Activated B cell treated with CpG ODN at 0.5 μM for 24 hours (primary cell): ENCODE measurements around the gene ING5. TPM values are rescaled to one million over a fixed set of nuclear protein-coding genes. Genes with fewer than 3 reads are reported as not detected.
"Not testable (repeated sequence)": the region's sequence is repeated elsewhere in the genome, so short reads cannot be mapped to it uniquely, and the experiment has no call there.

Experiments
- ATAC-seq: fragments of 200-7000 bp; cut with Tn5 transposase; one replicate; pipeline ENCODE4 v1.10.0; 2021; ENCODE audit warnings: low read depth, mild to moderate bottlenecking, moderate library complexity
- CTCF ChIA-PET: fragments of 350-600 bp; sonication (Branson Sonifier 250); formaldehyde crosslinking; loops from one replicate; lab custom pipeline; 2021; ENCODE audit warnings: antibody characterized with exemption; lab: Charles Lee
- POLR2A ChIA-PET: fragments of 350-600 bp; sonication (Branson Sonifier 250); formaldehyde crosslinking; loops from one replicate; lab custom pipeline; 2021; ENCODE audit warnings: antibody characterized with exemption; lab: Charles Lee
- DNase-seq: peaks from one replicate; pipeline ENCODE4 v3.0.0; 2022
- H3K27ac Mint-ChIP-seq: one replicate; pipeline ENCODE4 v1.8.0; 2020; ENCODE audit warnings: mixed read lengths
- H3K27me3 Mint-ChIP-seq: one replicate; pipeline ENCODE4 v1.8.0; 2021; ENCODE audit warnings: mixed read lengths
- H3K36me3 Mint-ChIP-seq: one replicate; pipeline ENCODE4 v1.8.0; 2021; ENCODE audit warnings: low read depth, mixed read lengths
- H3K4me1 Mint-ChIP-seq: one replicate; pipeline ENCODE4 v1.8.0; 2021; ENCODE audit warnings: mixed read lengths
- H3K4me3 Mint-ChIP-seq: one replicate; pipeline ENCODE4 v1.8.0; 2020; ENCODE audit warnings: mild to moderate bottlenecking, mixed read lengths
- H3K9me3 Mint-ChIP-seq: one replicate; pipeline ENCODE4 v1.8.0; 2020; ENCODE audit warnings: mixed read lengths
- CTCF ChIP-seq: fragments of 200-600 bp; IDR thresholded peaks from one replicate; pipeline ENCODE4 v1.8.0; 2022; ENCODE audit warnings: antibody characterized with exemption, mild to moderate bottlenecking
- intact Hi-C: fragments of 100-400 bp; cut with micrococcal nuclease; formaldehyde crosslinking; loops from one replicate; pipeline ENCODE4 v1.15.1; 2024
- total RNA-seq: library from RNA; stranded (reverse); gene quantifications from 2 replicates; pipeline ENCODE4 v1.2.3, GENCODE V29; 2022

Gene ING5
- total RNA-seq, 1 donor from 2014 or later, result 61.1 TPM

- no peak for TF ChIP-seq CTCF
- CTCF ChIA-PET, result no interaction called here
- Mint-ChIP-seq H3K27me3 (no peaks in the 10 kb centered on the region), H3K36me3 (peaks cover 23% of the 10 kb centered on the region), H3K4me3 (no peak overlapping the region), H3K4me1 (peaks cover 36% of the 10 kb centered on the region), H3K27ac (no peak overlapping the region), H3K9me3 (no peaks in the 10 kb centered on the region)
- no peak for ATAC-seq
- intact Hi-C loops, result no loop called here
- POLR2A ChIA-PET, result interaction anchor here (0.8 to 1.0 kb wide), 3 partner anchors 26 to 41 kb away, joined by 3 read pairs; partner anchors contain the start of gene DTYMK
- DNase-seq, result no peak
Observed at GRCh38 chr2:241728000-241728399, 26.2 kb downstream of the ING5 start.

- no peak for TF ChIP-seq CTCF
- CTCF ChIA-PET, result no interaction called here
- H3K27ac Mint-ChIP-seq, result peak overlapping the region; percentile 61
- no peak for ATAC-seq
- H3K4me1 Mint-ChIP-seq, result peaks cover 42% of the 10 kb centered on the region
- intact Hi-C loops, result no loop called here
- peaks cover 17% of the 10 kb centered on the region for H3K36me3 Mint-ChIP-seq
- DNase-seq, result no peak
- no peak overlapping the region for H3K4me3 Mint-ChIP-seq
- POLR2A ChIA-PET, result interaction anchor here (0.6 to 1.0 kb wide), 3 partner anchors 27 to 86 kb away, joined by 3 read pairs; partner anchors contain the start of gene DTYMK
- no peaks in the 10 kb centered on the region for H3K27me3 Mint-ChIP-seq
- no peaks in the 10 kb centered on the region for H3K9me3 Mint-ChIP-seq
Observed at GRCh38 chr2:241728627-241729026, 26.8 kb downstream of the ING5 start.

- intact Hi-C loops, result loop anchor here (5.0 to 10.0 kb wide), 2 partner anchors 878 to 1165 kb away; partner anchors contain the start of genes DUSP28 and RNPEPL1
- peak overlapping the region; percentile 64 for H3K4me3 Mint-ChIP-seq
- peak overlapping the region; percentile 83 for H3K27ac Mint-ChIP-seq
- POLR2A ChIA-PET, result interaction anchor here (0.6 to 5.8 kb wide), 5 partner anchors 10 to 58 kb away, joined by 3 to 81 read pairs (median 5); partner anchors contain the start of genes DTYMK and ING5
- no peaks in the 10 kb centered on the region for H3K9me3 Mint-ChIP-seq
- CTCF ChIA-PET, result no interaction called here
- H3K4me1 Mint-ChIP-seq, result peaks cover 45% of the 10 kb centered on the region
- no peak for ATAC-seq
- H3K27me3 Mint-ChIP-seq, result no peaks in the 10 kb centered on the region
- no peak for TF ChIP-seq CTCF
- H3K36me3 Mint-ChIP-seq, result peaks cover 7% of the 10 kb centered on the region
- DNase-seq, result no peak
Observed at GRCh38 chr2:241729868-241730267, 28.0 kb downstream of the ING5 start.

- Mint-ChIP-seq H3K27ac (no peak overlapping the region), H3K27me3 (no peaks in the 10 kb centered on the region), H3K4me3 (no peak overlapping the region), H3K4me1 (peaks cover 50% of the 10 kb centered on the region), H3K36me3 (peaks cover 1% of the 10 kb centered on the region), H3K9me3 (no peaks in the 10 kb centered on the region)
- intact Hi-C loops, result loop anchor here (5.0 to 10.0 kb wide), 2 partner anchors 878 to 1166 kb away; partner anchors contain the start of genes DUSP28 and RNPEPL1
- POLR2A ChIA-PET, result interaction anchor here (0.9 to 5.8 kb wide), 5 partner anchors 9 to 113 kb away, joined by 3 to 81 read pairs (median 5); partner anchors contain the start of genes DTYMK and ING5
- CTCF ChIA-PET, result no interaction called here
- TF ChIP-seq CTCF, result no peak
- no peak for ATAC-seq
- DNase-seq, result no peak
Observed at GRCh38 chr2:241730671-241731293, 28.9 kb downstream of the ING5 start.

- POLR2A ChIA-PET, result interaction anchor here (0.8 to 5.8 kb wide), 10 partner anchors 30 to 1172 kb away, joined by 3 to 81 read pairs (median 6); partner anchors contain the start of genes DTYMK, DUSP28, HDLBP and ING5
- Mint-ChIP-seq H3K4me1 (peaks cover 55% of the 10 kb centered on the region), H3K27ac (peak overlapping the region; percentile 82), H3K4me3 (peak overlapping the region; percentile 69)
- peak; percentile 72 for DNase-seq
- CTCF ChIA-PET, result interaction anchor here (1.2 to 2.1 kb wide), 2 partner anchors 31 to 143 kb away, joined by 3 to 13 read pairs; partner anchors contain the start of gene ING5
- intact Hi-C loops, result loop anchor here (1.0 to 10.0 kb wide), 5 partner anchors 56 to 1168 kb away; partner anchors contain the start of genes DUSP28, RNPEPL1 and STK25
- not testable (repeated sequence) for H3K27me3 Mint-ChIP-seq, H3K36me3 Mint-ChIP-seq, ATAC-seq, H3K9me3 Mint-ChIP-seq
Observed at GRCh38 chr2:241732513-241733186, 30.8 kb downstream of the ING5 start.
